Sigmoid colon (tissue), 7 donors: ENCODE measurements around the gene SRPK3. TPM values are rescaled to one million over a fixed set of nuclear protein-coding genes. Genes with fewer than 3 reads are reported as not detected.
"Not testable (repeated sequence)": the region's sequence is repeated elsewhere in the genome, so short reads cannot be mapped to it uniquely, and the experiment has no call there.

Experiments
- DNase-seq: peaks from one replicate; pipeline ENCODE4 v3.0.0-alpha.2; 2019
- H3K27ac ChIP-seq, 4 donors: fragments of 200-600 bp; sonication (generic); one replicate each; pipeline ENCODE4 v1.5.1; 2016 to 2019; ENCODE audit warnings: mild to moderate bottlenecking in 1 of 4
- H3K27me3 ChIP-seq, 3 donors: fragments of 200-600 bp; sonication (generic); one replicate each; pipeline ENCODE4 v1.5.1; 2019; ENCODE audit warnings: mild to moderate bottlenecking in 1 of 3
- H3K36me3 ChIP-seq, 4 donors: fragments of 200-600 bp; sonication (generic); one replicate each; pipeline ENCODE4 v1.5.1; 2016 to 2019
- H3K4me1 ChIP-seq, 4 donors: fragments of 200-600 bp; sonication (generic); one replicate each; pipeline ENCODE4 v1.5.1; 2017 to 2019
- H3K4me3 ChIP-seq, 4 donors: fragments of 200-600 bp; sonication (generic); one replicate each; pipeline ENCODE4 v1.5.1; 2017 to 2019; ENCODE audit warnings: mild to moderate bottlenecking in 2 of 4, moderate library complexity in 1 of 4
- H3K9me3 ChIP-seq, 4 donors: fragments of 200-600 bp in 3 of 4; sonication (generic) in 3 of 4; one replicate each; pipeline versions ENCODE4 v1.5.1 to v1.6.1; 2013 to 2019
- EP300 ChIP-seq, 4 donors: sonication (generic); formaldehyde crosslinking; IDR thresholded peaks; one replicate each; pipeline ENCODE4 v1.6.1; 2017; ENCODE audit warnings: antibody characterized with exemption in 4 of 4
- POLR2A ChIP-seq, 2 donors: fragments of 450-650 bp; IDR thresholded peaks; one replicate each; pipeline ENCODE4 v1.6.1; 2016; ENCODE audit warnings: antibody characterized with exemption in 2 of 2, mild to moderate bottlenecking in 2 of 2, moderate library complexity in 2 of 2
- POLR2AphosphoS5 ChIP-seq, 4 donors: sonication (generic); formaldehyde crosslinking; IDR thresholded peaks; one replicate each; pipeline ENCODE4 v1.6.1; 2017; ENCODE audit warnings: antibody characterized with exemption in 4 of 4
- WGBS, 2 donors: extraction: QIAGEN DNeasy Blood & Tissue Kit; methylation state at CpG; one replicate each; pipeline ENCODE4 v1.1.7; 2013; 5-methylcytosine and 5-hydroxymethylcytosine counted together
- intact Hi-C: fragments of 100-400 bp; cut with DNase I; formaldehyde crosslinking; loops from one replicate; pipeline ENCODE4 v1.15.1; 2023
- polyA plus RNA-seq, 3 donors: library from polyadenylated mRNA; stranded (reverse); fragments of 200-250 nt; gene quantifications; one replicate each; pipeline ENCODE4 v1.2.3, GENCODE V29; 2013
- total RNA-seq, 4 donors: library from RNA; depleted of rRNA; stranded (reverse); fragments of >200 nt; gene quantifications; one replicate each; pipeline ENCODE4 v1.1.0, GENCODE V29; 2016
- TF ChIP-seq, protein P1 (sequence below), 4 experiments: fragments of 450-650 bp in 3 of 4; fragments of 200-600 bp in 1 of 4; IDR thresholded peaks; one replicate each; pipeline ENCODE4 v1.5.1; 2016 to 2019; ENCODE audit warnings: antibody characterized with exemption in 4 of 4, mild to moderate bottlenecking in 3 of 4, moderate library complexity in 2 of 4
- donor health status: healthy with polysubstance abuse.
- donor health status: Bipolar disorder and iron deficiency.
- donor health status: healthy.

Gene SRPK3
- total and polyA plus RNA-seq, 7 donors, result 0.31 to 13.0 (median 4.6) TPM; not detected in 2

DNA sequence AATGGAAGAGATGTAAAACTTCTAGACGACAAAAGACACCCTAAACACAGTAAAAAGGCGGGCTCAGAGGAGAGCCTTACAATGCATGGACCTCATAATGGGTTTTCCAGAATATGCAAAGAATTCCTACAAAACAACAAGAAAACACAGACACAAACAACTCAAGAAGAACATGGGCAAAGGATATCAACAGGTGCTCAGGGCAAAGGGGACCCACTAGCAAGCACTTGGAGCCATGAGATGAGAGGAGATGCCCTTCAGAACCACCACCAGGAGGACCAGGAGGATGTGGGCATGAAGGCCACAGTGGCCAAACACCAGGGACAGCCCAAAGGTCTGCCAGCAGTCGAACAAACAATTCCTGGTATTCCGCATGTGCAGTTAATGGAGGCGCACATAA, 32.3 kb downstream of the SRPK3 start:
- no peaks in the 10 kb centered on the region for H3K27me3 ChIP-seq
- WGBS, 2 donors, result 91 to 95% methylated on average over 5 of the region's 5 CpGs
- H3K36me3 ChIP-seq, result no peaks in the 10 kb centered on the region
- DNase-seq, result no peak
- H3K9me3 ChIP-seq, result no peaks in the 10 kb centered on the region
- H3K4me3 ChIP-seq, result no peak overlapping the region
- H3K4me1 ChIP-seq, result no peaks in the 10 kb centered on the region
- intact Hi-C loops, result no loop called here
- TF ChIP-seq, protein P1, sequence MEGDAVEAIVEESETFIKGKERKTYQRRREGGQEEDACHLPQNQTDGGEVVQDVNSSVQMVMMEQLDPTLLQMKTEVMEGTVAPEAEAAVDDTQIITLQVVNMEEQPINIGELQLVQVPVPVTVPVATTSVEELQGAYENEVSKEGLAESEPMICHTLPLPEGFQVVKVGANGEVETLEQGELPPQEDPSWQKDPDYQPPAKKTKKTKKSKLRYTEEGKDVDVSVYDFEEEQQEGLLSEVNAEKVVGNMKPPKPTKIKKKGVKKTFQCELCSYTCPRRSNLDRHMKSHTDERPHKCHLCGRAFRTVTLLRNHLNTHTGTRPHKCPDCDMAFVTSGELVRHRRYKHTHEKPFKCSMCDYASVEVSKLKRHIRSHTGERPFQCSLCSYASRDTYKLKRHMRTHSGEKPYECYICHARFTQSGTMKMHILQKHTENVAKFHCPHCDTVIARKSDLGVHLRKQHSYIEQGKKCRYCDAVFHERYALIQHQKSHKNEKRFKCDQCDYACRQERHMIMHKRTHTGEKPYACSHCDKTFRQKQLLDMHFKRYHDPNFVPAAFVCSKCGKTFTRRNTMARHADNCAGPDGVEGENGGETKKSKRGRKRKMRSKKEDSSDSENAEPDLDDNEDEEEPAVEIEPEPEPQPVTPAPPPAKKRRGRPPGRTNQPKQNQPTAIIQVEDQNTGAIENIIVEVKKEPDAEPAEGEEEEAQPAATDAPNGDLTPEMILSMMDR (IDR thresholded peaks at IDR 0.05), result no peak
- no peak for TF ChIP-seq POLR2A (IDR thresholded peaks at IDR 0.05)
- no peak for TF ChIP-seq POLR2AphosphoS5 (IDR thresholded peaks at IDR 0.05)
- no peak for TF ChIP-seq EP300 (IDR thresholded peaks at IDR 0.05)
- H3K27ac ChIP-seq, result no peak overlapping the region

DNA sequence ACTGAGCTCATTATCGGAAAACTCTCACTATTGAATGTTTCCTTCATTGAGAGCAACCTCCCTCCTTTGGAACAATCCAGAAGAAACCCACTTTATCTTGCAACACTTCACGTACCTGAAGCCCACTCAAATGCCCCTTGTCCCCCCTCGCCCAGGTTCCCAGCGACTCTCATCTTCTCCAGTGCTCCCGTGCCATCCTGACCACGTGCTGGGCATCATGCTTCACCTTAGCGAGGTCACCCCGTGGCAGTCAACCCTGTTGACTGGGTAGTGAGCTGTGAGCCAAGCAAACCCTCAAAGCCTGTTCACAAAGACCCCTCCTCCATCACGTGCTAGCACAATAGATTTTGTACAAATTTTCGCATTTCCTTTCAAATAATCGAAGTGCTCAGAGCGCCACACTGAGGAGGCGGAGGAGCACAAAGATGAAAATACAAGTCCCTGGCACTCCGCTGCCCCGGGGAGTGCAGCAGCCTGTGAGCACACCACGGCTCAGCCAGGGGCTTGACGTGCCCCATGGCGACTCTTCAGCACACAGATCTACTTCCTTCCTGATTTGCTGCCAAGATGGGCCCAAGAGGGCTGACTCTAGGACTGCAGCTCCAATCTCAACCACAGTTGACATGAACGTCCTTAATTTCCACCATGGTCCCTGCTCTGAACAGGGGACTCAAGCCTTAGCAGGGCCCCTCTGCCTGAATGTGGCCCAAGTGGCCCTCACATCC, 33.9 kb downstream of the SRPK3 start:
- no peaks in the 10 kb centered on the region for H3K36me3 ChIP-seq
- peaks cover 0 to 10% (median 3%) of the 10 kb centered on the region in 4 donors for H3K4me1 ChIP-seq
- TF ChIP-seq POLR2AphosphoS5 (IDR thresholded peaks at IDR 0.05) (no peak), POLR2A (IDR thresholded peaks at IDR 0.05) (no peak), EP300 (IDR thresholded peaks at IDR 0.05) (no peak)
- TF ChIP-seq, protein P1 (IDR thresholded peaks at IDR 0.05), result no peak
- no peak for DNase-seq
- intact Hi-C loops, result no loop called here
- H3K27me3 ChIP-seq, result no peaks in the 10 kb centered on the region
- no peak overlapping the region for H3K4me3 ChIP-seq
- H3K27ac ChIP-seq, result no peak overlapping the region
- WGBS, 2 donors, result 68 to 72% methylated on average over 19 of the region's 19 CpGs
- no peaks in the 10 kb centered on the region for H3K9me3 ChIP-seq

DNA sequence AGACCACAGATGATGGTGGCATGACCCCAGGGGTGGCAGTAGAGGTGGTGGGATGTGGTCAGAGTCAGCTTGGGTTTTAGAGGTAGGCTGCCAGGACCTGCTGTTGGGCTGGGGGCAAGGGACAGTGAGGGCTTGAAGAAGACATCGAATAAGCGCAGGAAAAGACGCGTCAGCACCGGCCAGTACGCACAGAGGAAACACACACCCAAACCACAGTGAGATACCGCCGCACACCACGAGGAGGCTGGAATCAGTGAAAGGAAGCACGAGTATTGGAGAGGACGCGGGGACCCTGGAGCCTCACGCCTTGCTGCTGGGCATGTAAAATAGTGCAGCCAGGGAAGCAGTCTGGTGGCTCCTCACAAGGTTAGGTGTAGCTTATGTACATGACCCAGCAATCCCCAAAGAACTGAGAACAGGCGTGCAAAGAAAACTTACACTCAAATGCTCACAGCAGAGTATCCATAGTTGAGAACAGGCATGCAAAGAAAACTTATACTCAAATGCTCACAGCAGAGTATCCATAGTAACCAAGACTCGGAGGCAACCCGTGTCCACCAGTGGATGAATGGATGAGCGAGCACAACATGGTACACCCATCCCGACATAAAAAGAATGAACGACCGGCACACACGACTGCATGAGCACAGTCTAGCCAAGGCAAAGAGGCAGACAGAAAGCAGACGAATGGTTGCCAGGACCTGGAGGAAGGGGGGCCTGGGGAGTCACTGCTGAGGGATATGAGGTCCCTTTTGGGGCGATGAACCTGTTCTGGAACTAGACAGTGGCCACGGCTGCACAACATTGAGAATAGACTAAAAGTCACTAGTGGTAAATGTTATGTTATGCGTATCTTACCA, 36.2 kb downstream of the SRPK3 start:
- WGBS, 2 donors, result 66 to 85% methylated on average over 25 of the region's 25 CpGs
- DNase-seq, result no peak

DNA sequence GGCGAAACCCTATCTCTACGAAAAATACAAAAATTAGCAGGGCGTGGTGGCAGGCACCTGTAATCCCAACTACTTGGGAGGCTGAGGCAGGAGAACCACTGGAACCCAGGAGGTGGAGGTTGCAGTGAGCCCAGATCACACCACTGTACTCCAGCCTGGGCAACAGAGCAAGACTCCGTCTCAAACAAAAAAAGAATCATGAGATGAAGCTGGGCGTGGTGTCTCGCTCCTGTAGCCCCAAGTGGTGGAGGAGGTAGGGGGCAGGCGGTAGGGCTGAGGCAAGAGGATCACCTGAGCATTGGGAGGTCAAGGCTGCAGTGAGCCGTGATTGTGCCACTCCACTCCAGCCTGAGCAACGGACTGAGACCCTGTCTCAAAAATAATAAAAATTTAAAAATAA, 37.2 kb downstream of the SRPK3 start:
- H3K27ac ChIP-seq, DNase-seq, H3K27me3 ChIP-seq, intact Hi-C loops, H3K4me3 ChIP-seq, H3K9me3 ChIP-seq, H3K36me3 ChIP-seq: not testable (repeated sequence)
- WGBS, 2 donors, result 86 to 88% methylated on average over 9 of the region's 9 CpGs
- peaks cover 0 to 10% (median 3%) of the 10 kb centered on the region in 4 donors for H3K4me1 ChIP-seq

More for the DNA sequence above, 36.2 kb downstream of the SRPK3 start:
- peaks cover 0 to 10% (median 3%) of the 10 kb centered on the region in 4 donors for H3K4me1 ChIP-seq
- H3K27me3 ChIP-seq, result no peaks in the 10 kb centered on the region
- H3K9me3 ChIP-seq, result no peaks in the 10 kb centered on the region
- H3K27ac ChIP-seq, result no peak overlapping the region
- no peaks in the 10 kb centered on the region for H3K36me3 ChIP-seq
- TF ChIP-seq POLR2A (IDR thresholded peaks at IDR 0.05), result no peak
- intact Hi-C loops, result no loop called here
- H3K4me3 ChIP-seq, result no peak overlapping the region

DNA sequence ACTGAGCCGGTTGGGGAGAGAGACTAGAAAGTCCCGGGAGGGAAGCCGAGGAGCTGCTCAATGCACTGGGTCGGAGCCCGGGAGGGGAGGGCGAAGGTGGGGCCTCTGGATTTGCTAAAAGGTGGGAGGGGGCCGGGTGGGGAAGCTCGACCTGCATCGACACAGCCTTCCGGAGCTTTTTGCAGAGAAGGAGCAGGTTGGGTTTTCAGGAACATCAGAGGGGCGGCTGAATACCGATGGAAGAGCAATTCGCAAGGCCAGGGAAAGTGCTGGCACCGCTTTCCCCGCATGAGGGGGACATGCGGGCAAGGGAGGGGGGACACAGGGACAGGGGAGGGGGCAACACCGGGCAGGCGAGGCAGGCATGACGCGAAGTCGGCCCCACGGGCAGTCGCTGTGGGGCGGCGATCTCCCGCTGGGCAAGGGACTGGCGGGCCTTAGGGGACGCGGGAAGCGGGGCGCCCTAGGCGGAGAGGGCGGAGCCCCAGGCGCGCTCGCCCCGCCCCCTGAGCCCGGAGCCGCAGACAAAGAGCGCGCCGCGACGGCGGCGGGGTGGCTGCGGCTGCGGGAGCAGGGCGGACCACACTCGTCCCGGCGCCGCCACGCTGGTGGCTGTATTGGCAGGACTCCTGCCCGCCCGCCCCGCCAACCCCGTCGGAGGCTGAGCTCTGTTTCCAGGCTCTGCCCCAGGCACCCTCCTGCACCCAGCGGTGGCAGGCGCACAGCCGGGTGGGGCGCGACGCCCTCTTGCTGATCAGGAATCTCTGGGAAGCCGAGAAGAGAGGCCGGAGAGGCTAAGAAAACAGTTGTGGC, 37.9 kb downstream of the SRPK3 start:
- H3K4me1 ChIP-seq, result peaks cover 0 to 10% (median 3%) of the 10 kb centered on the region in 4 donors
- no peaks in the 10 kb centered on the region for H3K27me3 ChIP-seq
- H3K36me3 ChIP-seq, result no peaks in the 10 kb centered on the region
- H3K9me3 ChIP-seq, result no peaks in the 10 kb centered on the region
- 5 to 7% methylated on average over 67 of the region's 67 CpGs for WGBS, 2 donors
- TF ChIP-seq, protein P1 (IDR thresholded peaks at IDR 0.05), result no peak
- no peak for TF ChIP-seq POLR2AphosphoS5 (IDR thresholded peaks at IDR 0.05)
- no peak for TF ChIP-seq POLR2A (IDR thresholded peaks at IDR 0.05)
- no peak for TF ChIP-seq EP300 (IDR thresholded peaks at IDR 0.05)
- DNase-seq, result no peak
- peak overlapping the region; percentile 32 to 56 (median 48) for H3K4me3 ChIP-seq
- intact Hi-C loops, result no loop called here
- peak overlapping the region in 3 of 4 donors; percentile 21 to 62 (median 61) for H3K27ac ChIP-seq
